Left ventricle myocardium inferior (tissue), 1 donor: ENCODE measurements around the gene LRRC7. TPM values are rescaled to one million over a fixed set of nuclear protein-coding genes. Genes with fewer than 3 reads are reported as not detected.
A peak's percentile ranks its signal among the peaks of the same experiment; 100 is the strongest.

ENCODE experiments used
- DNase-seq: peaks from one replicate; pipeline ENCODE4 v3.0.0-alpha.2; 2020
- H3K27ac ChIP-seq: fragments of 200-600 bp; replicated peaks from 2 replicates; pipeline ENCODE4 v1.8.0; 2021
- H3K27me3 ChIP-seq: fragments of 200-600 bp; 2 replicates; pipeline ENCODE4 v1.8.0; 2021; ENCODE audit warnings: low read depth
- H3K36me3 ChIP-seq: fragments of 200-600 bp; 2 replicates; pipeline ENCODE4 v1.8.0; 2021
- H3K4me1 ChIP-seq: fragments of 200-600 bp; 2 replicates; pipeline ENCODE4 v1.8.0; 2021
- H3K4me3 ChIP-seq: fragments of 200-600 bp; 2 replicates; pipeline ENCODE4 v1.8.0; 2021; ENCODE audit warnings: mild to moderate bottlenecking, moderate library complexity
- H3K9me3 ChIP-seq: fragments of 200-600 bp; replicated peaks from 2 replicates; pipeline ENCODE4 v1.8.0; 2021
- intact Hi-C: fragments of 100-400 bp; cut with micrococcal nuclease; formaldehyde crosslinking; loops from one replicate; pipeline ENCODE4 v1.11.0; 2022
- total RNA-seq: library from RNA; stranded (reverse); fragmentation: NEBNext Ultra II Directional; extraction: Animal tissue kit (Norgen Biotek cat#: 25700); gene quantifications from one replicate; pipeline ENCODE4 v1.2.1, GENCODE V29; 2021
- TF ChIP-seq, protein P1 (sequence below): fragments of 200-600 bp; IDR thresholded peaks from 2 replicates; pipeline ENCODE4 v1.8.0; 2021; ENCODE audit warnings: antibody characterized with exemption, mild to moderate bottlenecking, borderline replicate concordance
- donor health status: DM: no; HTN: yes; CAD: no; lungs with severe emphysema.

Gene LRRC7
- total RNA-seq, 1 donor from 2014 or later: 0.44 TPM

DNA sequence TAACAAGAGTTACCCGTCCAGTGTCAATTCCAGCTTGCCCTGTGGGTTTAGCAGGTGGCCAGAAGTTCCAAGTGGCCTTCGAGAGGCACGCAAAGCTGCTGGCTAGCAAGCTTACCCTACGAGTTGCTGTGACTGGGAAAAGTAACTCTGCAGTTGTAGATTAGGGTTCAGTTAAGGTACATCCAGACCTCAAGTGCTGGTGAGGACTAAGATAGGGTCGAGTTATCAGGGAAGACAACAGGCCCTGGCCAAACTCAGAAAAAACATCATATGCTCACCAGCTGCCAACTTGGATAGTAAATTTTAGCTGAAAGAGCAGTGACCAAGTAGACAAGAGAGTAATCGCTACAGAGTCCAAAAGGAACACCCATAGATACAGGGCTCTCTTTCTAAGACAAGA lies 27.7 kb upstream of the LRRC7 start:
- Histone ChIP-seq H3K4me3 (no peak overlapping the region), H3K9me3 (no peaks in the 10 kb centered on the region), H3K36me3 (no peaks in the 10 kb centered on the region), H3K27me3 (no peaks in the 10 kb centered on the region), H3K4me1 (no peaks in the 10 kb centered on the region), H3K27ac (no peak overlapping the region)
- TF ChIP-seq, protein P1, sequence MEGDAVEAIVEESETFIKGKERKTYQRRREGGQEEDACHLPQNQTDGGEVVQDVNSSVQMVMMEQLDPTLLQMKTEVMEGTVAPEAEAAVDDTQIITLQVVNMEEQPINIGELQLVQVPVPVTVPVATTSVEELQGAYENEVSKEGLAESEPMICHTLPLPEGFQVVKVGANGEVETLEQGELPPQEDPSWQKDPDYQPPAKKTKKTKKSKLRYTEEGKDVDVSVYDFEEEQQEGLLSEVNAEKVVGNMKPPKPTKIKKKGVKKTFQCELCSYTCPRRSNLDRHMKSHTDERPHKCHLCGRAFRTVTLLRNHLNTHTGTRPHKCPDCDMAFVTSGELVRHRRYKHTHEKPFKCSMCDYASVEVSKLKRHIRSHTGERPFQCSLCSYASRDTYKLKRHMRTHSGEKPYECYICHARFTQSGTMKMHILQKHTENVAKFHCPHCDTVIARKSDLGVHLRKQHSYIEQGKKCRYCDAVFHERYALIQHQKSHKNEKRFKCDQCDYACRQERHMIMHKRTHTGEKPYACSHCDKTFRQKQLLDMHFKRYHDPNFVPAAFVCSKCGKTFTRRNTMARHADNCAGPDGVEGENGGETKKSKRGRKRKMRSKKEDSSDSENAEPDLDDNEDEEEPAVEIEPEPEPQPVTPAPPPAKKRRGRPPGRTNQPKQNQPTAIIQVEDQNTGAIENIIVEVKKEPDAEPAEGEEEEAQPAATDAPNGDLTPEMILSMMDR: no peak
- intact Hi-C loops: no loop called here
- DNase-seq: no peak

DNA sequence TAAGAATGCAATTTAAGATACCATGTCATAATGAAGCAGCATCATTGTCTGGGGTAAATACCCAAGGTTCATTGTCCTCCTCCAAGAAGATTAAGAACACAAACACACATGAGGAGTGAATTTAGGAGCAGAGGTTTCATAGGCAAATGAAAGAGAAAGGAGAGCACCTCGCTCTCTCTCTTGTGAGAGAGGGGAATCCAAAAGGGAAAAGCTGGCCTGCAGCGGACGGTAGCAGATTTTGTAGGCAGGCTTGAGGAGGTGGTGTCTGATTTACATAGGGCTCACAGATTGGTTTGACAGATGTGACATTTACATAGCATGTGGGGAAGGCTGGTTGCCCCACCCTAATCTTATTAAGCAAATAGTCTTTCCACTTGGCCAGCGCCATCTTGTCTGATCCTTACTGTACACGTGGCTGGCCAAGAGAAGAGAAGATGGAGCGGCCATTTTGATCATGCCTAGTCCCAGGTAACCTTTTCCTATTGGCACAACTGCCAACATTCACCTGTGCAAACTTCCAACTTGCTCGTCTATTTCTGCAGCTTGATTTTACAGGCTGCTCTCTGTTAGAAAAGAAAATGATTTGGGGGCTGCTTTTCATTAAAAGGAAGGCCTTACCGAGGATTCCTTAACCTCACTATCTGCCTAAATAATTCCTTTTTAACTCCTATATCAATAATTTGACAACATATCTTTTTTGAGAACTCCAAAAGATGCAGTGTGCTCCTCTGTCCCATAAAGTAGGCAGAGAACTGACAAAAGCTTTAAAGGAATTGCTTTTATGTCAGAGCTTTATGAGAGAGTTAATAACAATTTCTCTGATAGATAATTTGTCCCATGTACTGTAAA lies 16.0 kb upstream of the LRRC7 start:
- intact Hi-C loops: no loop called here
- Histone ChIP-seq H3K36me3 (no peaks in the 10 kb centered on the region), H3K4me1 (no peaks in the 10 kb centered on the region), H3K9me3 (no peaks in the 10 kb centered on the region), H3K27me3 (no peaks in the 10 kb centered on the region), H3K27ac (no peak overlapping the region), H3K4me3 (no peak overlapping the region)
- no peak for DNase-seq
- TF ChIP-seq, protein P1: no peak

DNA sequence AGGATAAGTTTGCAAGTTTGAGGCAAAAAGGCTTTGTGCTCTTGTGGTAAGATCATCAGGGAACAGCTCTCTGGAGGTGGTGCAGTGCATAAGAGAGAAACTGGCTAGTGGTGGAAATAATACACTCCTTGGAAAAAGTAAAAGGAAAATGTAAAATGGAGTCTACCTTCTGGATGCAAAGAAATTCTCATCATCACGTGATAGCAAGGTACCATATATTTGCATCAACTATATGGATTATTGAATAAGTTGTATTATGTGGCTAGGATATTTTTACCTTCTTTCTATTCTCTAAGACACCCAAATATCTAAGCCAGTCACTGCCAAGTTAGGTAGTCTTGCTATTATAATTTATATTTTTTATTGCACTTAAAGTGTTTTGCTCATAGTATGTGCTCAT lies 14.0 kb upstream of the LRRC7 start:
- intact Hi-C loops: no loop called here
- Histone ChIP-seq H3K27me3 (no peaks in the 10 kb centered on the region), H3K9me3 (no peaks in the 10 kb centered on the region), H3K4me3 (no peak overlapping the region), H3K4me1 (no peaks in the 10 kb centered on the region), H3K27ac (no peak overlapping the region), H3K36me3 (no peaks in the 10 kb centered on the region)
- TF ChIP-seq, protein P1: no peak
- no peak for DNase-seq

DNA sequence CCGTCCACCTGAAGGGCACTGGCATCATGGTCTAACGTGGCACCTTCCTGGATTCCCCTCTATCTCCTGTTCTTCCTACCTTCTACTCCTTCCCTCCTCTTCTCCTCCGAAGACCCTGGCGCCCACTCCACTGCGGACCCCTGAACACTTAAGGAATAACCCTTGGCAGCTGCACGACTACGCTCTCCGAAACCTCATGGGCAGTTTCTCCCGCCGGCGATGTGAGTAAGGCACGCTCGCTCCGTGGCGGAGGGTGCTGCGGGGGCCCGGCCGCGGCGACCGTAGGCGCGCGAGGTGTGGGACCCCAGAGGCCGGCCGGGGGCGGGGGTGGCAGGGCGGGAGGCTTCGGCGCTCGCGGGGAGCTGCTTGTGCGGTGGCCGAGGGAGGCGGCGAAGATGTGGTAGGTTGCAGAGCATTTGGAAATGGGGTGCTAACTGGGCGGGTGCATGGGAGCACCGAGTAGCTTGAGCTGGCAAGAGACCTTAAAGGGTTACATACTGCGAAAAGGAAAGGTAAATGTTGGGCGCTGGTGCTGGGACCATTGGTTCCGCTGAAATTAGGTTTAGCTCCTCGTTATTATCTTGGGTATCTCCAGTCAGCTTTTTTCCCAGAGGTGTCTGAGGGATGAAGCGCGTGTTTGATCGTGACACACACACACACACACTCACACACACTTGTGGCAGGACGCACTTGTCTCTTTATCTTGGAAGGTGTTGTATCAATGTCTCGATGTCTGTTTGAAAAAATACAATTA lies 876 bp downstream of the LRRC7 start:
- Histone ChIP-seq H3K9me3 (no peaks in the 10 kb centered on the region), H3K27ac (peak overlapping the region; percentile 75), H3K4me3 (peak overlapping the region; percentile 70), H3K27me3 (peaks cover 63% of the 10 kb centered on the region), H3K4me1 (peaks cover 25% of the 10 kb centered on the region), H3K36me3 (no peaks in the 10 kb centered on the region)
- TF ChIP-seq, protein P1: no peak
- no peak for DNase-seq
- intact Hi-C loops: no loop called here

DNA sequence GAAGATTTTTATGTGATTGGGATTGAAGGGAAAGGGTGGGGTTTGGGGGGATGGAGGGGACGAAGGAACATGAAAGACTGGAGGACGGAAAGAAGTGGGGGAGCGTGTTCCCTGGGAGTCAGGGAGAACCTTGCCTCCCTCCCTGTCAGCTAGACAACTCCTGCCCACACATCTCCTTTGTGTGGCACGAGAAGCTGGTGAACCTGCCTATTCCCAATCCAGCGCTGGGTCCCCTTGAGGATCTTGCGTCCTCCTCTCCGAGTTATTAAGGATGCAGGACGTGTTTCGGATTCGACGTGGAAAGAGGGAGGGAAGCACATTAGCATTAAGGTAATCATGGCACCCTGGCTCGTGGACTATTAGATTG lies 1.4 kb downstream of the LRRC7 start:
- TF ChIP-seq, protein P1: no peak
- Histone ChIP-seq H3K4me1 (peaks cover 25% of the 10 kb centered on the region), H3K4me3 (peak overlapping the region; percentile 70), H3K27ac (no peak overlapping the region), H3K9me3 (no peaks in the 10 kb centered on the region), H3K36me3 (no peaks in the 10 kb centered on the region), H3K27me3 (peaks cover 63% of the 10 kb centered on the region)
- intact Hi-C loops: no loop called here
- DNase-seq: no peak
